ENCODE data around the gene BST2. TPM values are rescaled to one million over a fixed set of nuclear protein-coding genes. Genes with fewer than 3 reads are reported as not detected.

The BST2 gene, protein sequence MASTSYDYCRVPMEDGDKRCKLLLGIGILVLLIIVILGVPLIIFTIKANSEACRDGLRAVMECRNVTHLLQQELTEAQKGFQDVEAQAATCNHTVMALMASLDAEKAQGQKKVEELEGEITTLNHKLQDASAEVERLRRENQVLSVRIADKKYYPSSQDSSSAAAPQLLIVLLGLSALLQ
- 15.1 and 31.6 TPM in 2 replicates for total RNA-seq

DNA sequence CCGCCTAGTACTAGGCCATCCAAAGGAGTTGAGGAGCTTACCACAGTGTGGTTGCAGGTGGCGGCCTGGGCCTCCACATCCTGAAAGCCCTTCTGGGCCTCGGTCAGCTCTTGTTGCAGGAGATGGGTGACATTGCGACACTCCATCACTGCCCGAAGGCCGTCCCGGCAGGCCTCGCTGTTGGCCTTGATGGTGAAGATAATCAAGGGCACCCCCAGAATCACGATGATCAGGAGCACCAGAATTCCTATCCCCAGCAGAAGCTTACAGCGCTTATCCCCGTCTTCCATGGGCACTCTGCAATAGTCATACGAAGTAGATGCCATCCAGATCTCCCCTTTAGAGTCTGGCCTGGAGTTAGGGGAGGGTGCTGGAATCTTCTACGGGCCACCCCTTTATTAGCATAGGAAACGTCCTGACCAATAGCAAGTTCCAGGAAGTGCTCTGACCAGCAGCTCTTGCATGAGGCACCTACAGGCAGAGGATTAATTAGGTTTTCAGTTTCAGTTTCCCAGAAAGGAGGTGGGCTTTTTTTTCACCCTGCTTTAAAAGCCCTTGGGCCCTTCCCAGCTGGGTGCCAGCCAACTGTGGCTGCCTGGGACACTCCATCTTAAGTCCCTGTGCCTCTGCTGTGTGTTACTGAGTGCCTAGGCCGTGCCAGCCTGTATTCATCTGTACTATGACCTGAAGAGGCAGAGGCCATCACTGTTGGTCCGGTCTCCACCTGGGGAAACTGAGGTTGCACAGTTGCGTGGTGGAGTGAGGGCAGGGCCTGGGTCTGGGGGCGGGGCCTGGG is at the start of gene BST2:
Gene BST2, minus strand, starts transcription at position 381 of the 796 bp plus-strand sequence. Its CDS starts 55 bp downstream, at position 326.

DNA sequence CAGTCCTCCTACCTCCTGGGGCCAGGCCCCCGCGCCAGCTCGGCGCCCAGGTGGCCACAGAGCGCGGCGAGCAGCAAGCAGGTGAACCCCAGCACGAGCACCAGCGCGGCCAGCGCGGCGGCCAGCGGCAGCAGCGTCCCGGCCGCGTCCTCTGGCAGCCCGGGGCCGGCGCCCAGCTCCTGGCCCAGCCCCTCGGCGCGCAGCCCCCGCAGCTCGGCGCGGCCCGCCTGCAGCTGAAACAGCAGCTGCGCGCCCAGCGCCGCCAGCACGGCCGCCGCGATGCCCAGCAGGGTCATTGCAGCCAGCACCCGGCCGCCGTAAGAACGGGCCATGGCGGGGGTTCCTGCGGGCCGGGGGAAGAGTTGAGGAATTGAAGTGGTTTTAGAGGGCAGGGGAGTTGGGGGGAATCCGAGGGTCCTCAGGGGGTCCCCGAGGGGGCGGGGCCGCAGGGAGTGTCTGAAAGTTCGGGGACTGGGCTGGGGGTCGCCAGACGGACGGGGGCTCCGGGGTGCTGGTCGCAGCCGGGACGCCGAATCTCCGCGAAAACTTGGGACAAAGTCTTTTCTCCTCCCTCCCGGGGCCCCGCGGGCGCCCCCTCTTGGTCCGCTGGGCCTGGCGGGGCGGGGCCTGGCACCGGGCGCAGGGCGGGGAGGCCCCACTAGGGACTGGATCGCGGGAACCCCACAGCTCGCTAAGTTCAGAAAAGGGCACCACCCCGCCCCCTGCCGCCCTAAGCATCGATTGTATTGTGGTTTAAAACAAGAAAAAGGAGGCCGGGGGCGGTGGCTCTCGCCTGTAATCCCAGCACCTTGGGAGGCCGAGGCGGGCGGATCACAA is 42.9 kb upstream of the BST2 start, which contains the start of gene TMEM221:
Gene TMEM221, minus strand, starts transcription at position 538 of the 837 bp plus-strand sequence. Its CDS starts 206 bp downstream, at position 332.

DNA sequence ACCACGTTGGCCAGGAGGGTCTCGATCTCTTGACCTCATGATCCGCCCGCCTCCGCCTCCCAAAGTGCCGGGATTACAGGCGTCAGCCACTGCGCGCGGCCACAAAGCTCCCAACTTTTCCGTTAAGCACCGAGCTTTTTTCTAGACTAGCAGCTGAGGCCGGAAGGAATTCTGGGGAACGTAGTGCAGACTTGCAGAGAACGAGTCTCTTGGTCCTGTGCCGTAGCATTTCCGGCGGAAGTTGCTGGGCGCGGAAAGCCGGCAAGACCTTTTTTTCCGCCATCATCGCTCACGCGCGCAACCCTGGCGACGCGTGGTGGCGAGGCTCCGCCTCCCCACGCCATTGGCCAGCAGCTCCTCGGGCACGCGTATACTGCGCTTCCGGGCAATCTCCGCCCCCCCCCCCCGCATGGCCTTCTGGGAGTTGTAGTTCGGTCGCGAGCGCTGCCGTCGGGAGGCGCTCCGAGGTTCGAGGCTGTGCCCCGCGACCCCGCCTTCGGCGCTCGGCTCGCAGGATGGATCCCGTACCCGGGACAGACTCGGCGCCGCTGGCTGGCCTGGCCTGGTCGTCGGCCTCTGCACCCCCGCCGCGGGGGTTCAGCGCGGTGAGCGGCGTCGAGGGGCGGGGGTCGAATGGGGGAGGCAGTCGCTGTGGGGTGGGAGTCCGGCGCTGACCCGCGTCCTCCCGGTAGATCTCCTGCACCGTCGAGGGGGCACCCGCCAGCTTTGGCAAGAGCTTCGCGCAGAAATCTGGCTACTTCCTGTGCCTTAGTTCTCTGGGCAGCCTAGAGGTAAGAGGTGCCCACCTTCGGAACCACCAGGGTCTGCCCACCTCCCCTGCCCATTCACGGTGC is 14.4 kb upstream of the BST2 start, which contains the start of gene MVB12A:
Gene MVB12A, plus strand, starts transcription at position 427 of the 854 bp plus-strand sequence. Its CDS starts 89 bp downstream, at position 516.

DNA sequence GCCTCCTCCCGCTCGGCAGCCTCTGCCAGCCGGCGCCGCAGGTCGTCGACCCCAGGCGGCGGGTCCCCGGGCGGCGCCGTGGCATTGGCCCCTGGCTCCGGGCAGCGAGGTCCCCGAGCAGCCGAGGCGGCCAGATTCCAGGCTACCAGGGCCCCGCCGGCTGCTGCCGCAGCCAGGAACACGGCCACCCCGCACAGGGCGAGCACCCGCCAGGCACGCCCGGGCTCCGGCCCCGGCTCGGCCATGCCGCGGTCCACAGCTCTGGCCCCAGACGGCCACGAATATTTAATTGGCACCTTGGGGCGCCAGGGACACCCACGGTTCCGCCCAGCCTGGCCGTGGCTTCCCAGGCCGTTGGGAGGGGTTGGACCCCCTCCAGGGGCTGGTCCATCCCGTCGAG is 11.5 kb downstream of the BST2 start, which contains the start of gene CCDC194:
Gene CCDC194, minus strand, starts transcription at position 283 of the 400 bp plus-strand sequence. Its CDS starts 38 bp downstream, at position 245.

DNA sequence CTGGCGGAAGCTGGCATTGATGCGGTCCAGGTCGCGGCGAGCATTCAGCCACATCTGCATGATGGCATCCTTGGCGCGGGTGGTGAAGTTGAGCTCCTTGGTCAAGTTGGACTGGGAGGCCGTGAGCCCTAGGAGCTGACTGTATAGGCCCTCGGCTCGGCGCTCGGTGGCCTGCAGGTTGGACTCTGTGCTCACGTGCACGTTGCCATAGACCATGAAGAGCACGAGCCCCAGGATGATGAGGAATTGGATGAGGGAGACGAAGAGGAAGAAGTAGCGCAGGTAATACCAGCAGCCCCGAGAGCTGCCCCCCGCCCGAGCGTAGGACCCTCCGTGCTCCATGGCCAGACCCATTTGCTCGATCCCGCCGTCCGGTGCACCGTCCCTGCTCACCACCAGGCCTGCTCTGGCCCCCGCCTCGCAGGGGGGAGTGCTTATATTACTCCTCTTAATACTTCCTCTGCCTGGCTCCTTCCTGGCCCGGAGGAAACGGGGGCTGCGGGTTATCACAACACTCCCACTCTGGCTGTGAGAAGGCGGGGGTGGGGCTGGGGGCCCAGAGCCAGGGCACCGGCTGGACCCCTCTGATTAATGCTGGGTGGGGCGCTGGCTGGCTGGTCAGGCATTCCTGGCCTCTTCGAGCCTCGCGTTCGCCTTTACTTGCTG is 28.4 kb downstream of the BST2 start, which contains the start of gene PLVAP:
Gene PLVAP, minus strand, starts transcription at position 408 of the 666 bp plus-strand sequence. Its CDS starts 54 bp downstream, at position 354.

Other genes starting within 250 kb of the BST2 start
- gene USE1, start 190.3 kb downstream of the BST2 start, total RNA-seq: 18.2 and 20.9 TPM in 2 replicates
- 2.9 and 4.9 TPM in 2 replicates for gene OCEL1, start 179.4 kb downstream of the BST2 start, total RNA-seq
- 42.7 and 48.3 TPM in 2 replicates for gene NR2F6, start 159.7 kb downstream of the BST2 start, total RNA-seq
- gene USHBP1, start 140.9 kb downstream of the BST2 start, total RNA-seq: not detected in 2 replicates
- 58.9 and 79.5 TPM in 2 replicates for gene BABAM1, start 138.2 kb downstream of the BST2 start, total RNA-seq
- 0.65 TPM in 1 of 2 replicates, not detected in the other for gene ANKLE1, start 123.7 kb downstream of the BST2 start, total RNA-seq
- gene ABHD8, start 102.2 kb downstream of the BST2 start, total RNA-seq: 16.7 and 18.2 TPM in 2 replicates
- gene MRPL34, start 99.8 kb downstream of the BST2 start, total RNA-seq: 34.6 and 38.3 TPM in 2 replicates
- 10.9 and 21.6 TPM in 2 replicates for gene DDA1, start 96.1 kb downstream of the BST2 start, total RNA-seq
- gene ANO8, start 70.8 kb downstream of the BST2 start, total RNA-seq: 9.2 and 10.1 TPM in 2 replicates
- 13.6 and 14.9 TPM in 2 replicates for gene GTPBP3, start 68.1 kb downstream of the BST2 start, total RNA-seq
- under 0.01 TPM in 1 of 2 replicates, not detected in the other for gene PLVAP, start 28.3 kb downstream of the BST2 start, total RNA-seq
- gene CCDC194, start 11.4 kb downstream of the BST2 start, total RNA-seq: 0.49 TPM in 1 of 2 replicates, not detected in the other
- gene MVB12A, start 14.4 kb upstream of the BST2 start, total RNA-seq: 57.9 and 68.2 TPM in 2 replicates
- 0.12 TPM in 1 of 2 replicates, not detected in the other for gene TMEM221, start 43.0 kb upstream of the BST2 start, total RNA-seq
- gene NXNL1, start 55.3 kb upstream of the BST2 start, total RNA-seq: not detected in 2 replicates
- gene SLC27A1, start 64.9 kb upstream of the BST2 start, total RNA-seq: 71.6 and 87.1 TPM in 2 replicates
- gene PGLS, start 106.0 kb upstream of the BST2 start, total RNA-seq: 72.2 and 74.3 TPM in 2 replicates
- 91.4 and 113 TPM in 2 replicates for gene COLGALT1, start 150.0 kb upstream of the BST2 start, total RNA-seq